VCaP (cell line): ENCODE measurements around the gene GRIP2.
A peak's percentile ranks its signal among the peaks of the same experiment; 100 is the strongest.

ENCODE experiments used
- H3K27ac ChIP-seq: fragments of 450-650 bp; 2 replicates; pipeline ENCODE4 v1.5.1; 2017
- TF ChIP-seq, protein P1 (sequence below): fragments of 450-650 bp; conservative IDR thresholded peaks from 2 replicates; pipeline ENCODE4 v1.5.1; 2017; ENCODE audit warnings: mild to moderate bottlenecking, moderate library complexity

Gene GRIP2

DNA sequence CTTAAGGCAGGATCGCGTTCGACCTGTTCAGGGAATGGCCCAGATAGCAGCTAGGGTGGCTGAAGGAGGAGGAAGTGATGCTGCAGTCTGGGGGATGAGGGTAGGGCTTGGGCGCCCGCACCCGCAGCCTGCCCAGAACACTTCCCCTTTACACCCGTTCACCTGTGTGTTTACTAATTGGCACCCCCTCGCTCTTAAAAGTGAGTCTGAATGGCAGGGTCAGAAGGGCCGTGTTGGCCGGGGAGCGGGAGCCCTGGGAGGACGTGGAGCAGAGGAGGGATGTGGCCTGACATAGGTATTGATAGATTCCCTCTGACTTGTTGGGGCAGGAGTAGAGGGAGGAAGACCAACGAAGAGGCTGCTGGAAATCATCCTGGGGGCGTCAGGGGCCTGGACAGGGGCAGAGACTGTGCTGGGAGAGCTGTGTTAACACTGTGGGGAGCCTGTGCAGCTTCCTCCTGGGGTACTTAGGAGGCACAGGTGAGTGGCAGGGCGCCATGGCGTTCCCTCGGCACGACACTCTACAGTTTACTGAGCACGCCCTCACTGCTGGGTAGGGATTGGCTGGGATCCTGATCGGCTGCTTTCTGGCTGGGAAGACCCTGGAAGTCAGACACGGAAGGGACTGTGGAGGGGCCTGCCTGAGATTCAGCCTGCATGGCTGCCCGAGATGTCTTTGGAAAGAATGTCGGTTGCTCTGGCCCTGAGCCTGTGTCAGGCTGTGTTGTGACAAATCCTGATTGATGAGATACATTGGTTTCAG lies 86.1 kb downstream of the GRIP2 start:
- peak overlapping the region; percentile 79 for H3K27ac ChIP-seq

DNA sequence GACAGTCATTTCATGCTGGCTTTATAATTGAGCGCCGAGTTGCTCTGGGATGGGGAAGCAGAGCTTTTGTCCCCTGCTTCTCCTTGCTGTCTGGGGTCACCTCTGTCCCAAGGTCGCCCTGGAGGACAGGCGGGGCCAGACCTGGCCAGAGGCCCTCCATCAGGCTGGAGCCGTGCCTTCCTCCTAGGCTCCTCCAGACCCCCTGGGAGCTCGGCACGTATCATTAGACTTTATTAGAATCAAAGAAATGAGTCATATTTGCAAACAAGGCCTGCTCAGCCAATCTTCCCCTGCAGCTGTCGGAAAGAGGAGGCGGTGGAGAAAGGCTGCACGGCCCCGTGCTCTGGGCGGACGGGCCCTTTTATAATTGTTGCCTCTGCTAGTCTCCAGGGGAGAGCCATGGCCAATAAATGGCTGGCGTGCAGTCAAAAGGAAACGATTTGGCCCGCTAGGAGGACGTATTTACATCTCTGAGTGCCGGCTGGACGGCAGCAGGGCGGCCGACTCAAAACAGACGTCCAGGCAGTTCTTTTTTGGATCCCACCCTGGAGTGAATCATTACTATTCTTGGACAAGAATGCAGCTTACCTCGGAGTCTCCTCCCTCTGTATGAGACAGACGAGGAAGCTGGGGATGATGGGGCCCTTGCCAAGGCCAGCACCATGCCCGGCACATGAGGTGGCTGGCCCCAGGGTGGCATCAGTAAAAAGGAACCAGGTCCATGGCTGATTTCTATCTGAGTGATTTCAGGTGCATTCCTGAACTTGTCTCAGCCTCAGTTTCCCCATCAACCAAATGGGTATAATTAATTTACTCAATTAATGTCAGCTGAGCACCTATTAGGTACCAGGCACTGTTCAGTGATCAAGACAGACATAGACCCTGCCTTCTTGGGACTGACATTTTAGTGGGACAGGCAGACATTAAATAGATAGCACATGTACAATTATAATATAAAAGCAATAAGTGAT lies 87.1 kb downstream of the GRIP2 start:
- TF ChIP-seq, protein P1, sequence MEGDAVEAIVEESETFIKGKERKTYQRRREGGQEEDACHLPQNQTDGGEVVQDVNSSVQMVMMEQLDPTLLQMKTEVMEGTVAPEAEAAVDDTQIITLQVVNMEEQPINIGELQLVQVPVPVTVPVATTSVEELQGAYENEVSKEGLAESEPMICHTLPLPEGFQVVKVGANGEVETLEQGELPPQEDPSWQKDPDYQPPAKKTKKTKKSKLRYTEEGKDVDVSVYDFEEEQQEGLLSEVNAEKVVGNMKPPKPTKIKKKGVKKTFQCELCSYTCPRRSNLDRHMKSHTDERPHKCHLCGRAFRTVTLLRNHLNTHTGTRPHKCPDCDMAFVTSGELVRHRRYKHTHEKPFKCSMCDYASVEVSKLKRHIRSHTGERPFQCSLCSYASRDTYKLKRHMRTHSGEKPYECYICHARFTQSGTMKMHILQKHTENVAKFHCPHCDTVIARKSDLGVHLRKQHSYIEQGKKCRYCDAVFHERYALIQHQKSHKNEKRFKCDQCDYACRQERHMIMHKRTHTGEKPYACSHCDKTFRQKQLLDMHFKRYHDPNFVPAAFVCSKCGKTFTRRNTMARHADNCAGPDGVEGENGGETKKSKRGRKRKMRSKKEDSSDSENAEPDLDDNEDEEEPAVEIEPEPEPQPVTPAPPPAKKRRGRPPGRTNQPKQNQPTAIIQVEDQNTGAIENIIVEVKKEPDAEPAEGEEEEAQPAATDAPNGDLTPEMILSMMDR, result 0 out of 2 replicates have a peak, but pooled peaks have one; percentile 9
- peak overlapping the region; percentile 79 for H3K27ac ChIP-seq

More for the DNA sequence above, 86.1 kb downstream of the GRIP2 start:
- TF ChIP-seq, protein P1, result no peak

DNA sequence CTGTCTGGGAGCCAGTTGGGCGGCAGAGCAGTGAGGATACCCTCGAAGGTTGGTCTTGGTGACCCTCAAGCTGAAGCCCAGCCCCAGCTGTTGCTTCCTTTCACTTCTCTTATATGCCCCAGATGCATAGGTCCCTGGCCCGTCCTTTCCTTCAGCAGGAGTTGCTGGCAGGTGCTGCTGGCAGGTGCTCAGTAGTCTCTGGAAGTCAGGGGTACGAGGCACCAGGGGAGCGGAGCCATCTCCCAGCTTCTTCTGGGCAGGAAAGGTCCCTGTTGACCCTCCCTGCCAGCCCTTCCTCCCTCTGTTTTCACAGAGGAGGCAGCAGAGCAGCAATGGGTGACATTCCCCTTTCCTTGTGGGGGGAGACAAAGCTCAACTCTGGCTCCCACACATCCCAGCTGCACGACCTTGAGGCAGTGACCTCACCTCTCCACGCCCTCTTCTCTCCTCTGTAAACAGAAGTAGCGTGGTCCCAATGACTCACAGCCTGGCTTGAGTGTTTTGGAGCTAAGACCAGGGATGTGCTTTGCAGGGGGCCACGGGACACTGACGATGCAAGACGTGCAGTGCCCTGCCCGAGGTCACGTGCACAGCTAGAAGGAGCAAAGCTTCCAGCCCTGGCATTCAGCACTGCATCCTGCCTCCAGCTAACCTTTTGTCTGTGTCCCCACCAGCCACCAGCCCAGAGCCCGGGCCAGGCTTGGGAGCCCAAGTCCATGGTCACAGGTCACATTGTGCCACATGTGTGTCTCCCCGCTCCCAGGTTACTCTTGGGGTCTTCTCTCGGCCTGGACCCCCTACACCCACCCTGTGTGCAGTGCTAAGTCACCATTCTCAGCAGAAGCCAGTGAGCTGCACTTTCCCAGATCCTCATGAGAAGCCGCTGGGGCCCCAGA lies 88.0 kb downstream of the GRIP2 start:
- peak overlapping the region; percentile 79 for H3K27ac ChIP-seq

DNA sequence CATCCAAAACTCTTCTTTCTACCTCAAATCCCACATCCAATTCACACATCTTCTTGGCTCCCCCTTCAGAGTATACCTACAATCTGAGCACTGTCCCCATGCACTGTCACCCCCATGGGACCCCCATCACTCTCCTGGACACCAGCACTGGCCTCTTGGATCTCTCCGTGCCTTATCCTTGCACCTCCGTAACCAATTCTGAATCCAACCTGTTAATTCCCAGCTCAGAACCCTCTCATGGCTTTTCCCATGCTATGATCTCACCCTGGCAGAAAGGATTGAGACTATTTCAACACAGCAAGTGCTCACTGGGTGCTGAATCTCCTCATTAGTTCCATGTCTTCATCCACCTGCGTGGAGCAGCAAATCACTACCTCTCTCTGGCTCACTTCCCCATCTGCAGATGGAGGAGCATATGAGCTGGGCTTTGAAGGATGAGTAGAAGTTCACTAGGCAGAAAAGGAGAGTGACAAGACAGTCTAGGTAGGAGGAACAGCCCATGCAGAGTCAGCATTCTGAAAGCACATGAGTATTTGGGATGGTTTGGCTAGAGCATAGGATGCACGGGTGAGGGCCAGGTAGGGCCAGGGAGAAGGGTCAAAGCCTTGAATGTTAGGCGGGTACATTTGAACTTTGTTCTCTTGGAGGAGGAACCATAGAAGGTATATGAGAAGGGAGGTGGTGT lies 89.1 kb downstream of the GRIP2 start:
- H3K27ac ChIP-seq, result no peak overlapping the region; the same call in 1 of the 2 replicates
- TF ChIP-seq, protein P1, result no peak

More for the DNA sequence above, 88.0 kb downstream of the GRIP2 start:
- TF ChIP-seq, protein P1, result no peak

DNA sequence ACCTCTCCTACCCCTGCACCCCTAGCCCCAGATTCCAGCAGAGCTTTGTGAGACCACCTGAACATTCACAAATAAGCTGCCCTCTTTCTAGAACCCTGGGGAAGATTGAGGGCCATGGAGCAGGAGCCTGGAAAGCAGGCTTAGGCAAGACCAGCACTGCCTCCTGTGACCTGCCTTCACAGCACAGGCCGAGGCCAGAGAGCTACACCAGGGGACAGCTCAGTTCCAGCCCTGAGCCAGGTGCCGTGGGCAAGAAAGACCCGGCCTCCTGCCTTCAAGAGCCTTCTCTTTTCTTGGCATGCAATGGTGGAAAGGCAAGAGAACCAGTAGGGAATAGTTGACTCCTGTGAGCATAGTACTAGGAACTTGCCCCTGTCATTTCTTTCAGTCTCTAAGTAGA lies 89.6 kb downstream of the GRIP2 start:
- TF ChIP-seq, protein P1, result no peak
- H3K27ac ChIP-seq, result no peak overlapping the region

DNA sequence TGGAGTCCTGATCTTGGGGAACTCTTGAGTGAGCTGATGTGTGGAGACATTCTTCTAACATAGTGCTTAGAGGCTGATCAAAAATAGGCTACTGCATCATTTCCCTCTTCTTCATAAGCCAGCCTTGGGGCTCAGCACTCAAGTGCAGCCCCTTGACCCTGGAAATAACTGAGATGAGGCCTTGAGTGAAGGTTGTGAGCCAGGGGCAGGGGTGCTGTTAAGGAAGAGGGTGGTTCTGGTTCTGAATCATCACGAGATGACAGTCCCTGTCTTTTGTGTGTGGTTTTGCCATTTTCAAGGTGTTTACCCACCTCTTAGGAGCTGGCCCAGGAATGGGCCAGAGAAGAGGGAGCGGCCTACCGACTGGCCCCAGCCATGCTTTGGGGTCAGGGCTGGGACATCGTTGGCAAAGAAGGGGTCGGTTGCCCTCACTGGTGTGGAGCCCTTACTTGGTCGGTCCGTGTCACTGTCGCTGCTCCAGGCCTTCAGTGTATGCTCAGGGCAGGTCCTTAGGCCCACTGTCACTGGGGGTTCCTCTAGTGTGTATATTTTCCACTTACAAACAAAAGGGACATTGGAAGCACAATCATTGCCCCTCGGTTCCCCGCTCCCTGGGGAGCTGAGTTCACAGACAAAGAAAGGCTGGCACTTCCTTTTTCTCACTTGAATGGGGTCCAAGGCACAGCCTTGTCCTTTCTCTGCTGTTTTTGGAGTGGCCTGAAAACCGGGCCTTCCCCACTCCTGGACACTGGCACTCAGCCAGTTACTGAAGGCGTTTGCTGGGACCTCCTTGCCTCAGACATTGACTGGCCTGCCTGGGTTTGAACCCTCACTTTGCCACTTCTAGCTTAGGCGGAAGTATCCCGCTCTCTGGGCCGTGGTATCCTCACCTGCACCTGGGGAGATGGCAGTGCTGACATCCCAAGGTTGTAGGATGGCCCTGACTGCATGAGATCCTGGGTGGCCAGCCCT lies 91.1 kb downstream of the GRIP2 start:
- no peak overlapping the region for H3K27ac ChIP-seq
- TF ChIP-seq, protein P1, result no peak
